Measurements from ENCODE around the gene GP9.

GP9 gene

DNA sequence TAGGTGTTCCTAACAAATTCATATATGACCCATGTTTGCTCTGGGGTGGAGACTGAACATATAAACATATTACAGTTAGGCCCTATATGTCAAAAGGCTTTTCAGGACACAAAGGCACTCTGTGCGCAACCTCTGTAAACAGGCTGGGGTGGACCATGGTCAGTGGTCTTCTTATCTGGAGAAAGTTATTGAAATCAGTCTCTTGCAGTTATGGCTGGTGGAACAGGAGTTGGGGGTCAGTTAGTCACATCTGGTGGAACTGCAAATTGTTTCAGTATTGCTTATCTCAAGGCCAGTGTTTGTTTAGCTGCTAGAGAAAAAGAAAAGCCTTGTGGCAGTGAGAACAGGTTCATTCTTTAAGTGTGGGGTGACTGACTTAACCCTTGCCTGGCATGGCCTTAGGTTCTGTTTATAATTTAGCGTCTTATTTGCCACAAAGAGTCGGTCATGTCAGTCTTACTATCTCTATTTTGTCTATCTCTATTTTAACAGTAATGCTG lies 5.9 kb upstream of the GP9 start:
- no peak for TF ChIP-seq CTCF (IDR thresholded peaks at IDR 0.05; ENCODE audit: low read depth, low read length)
- no peak for DNase-seq
- no peak overlapping the region for H3K4me3 ChIP-seq (ENCODE audit: low read depth, low read length)
- H3K9me3 ChIP-seq (ENCODE audit: severe bottlenecking): no peaks in the 10 kb centered on the region
- no peaks in the 10 kb centered on the region for H3K36me3 ChIP-seq
- H3K27me3 ChIP-seq (ENCODE audit: insufficient read depth, low read depth, severe bottlenecking): no peaks in the 10 kb centered on the region
- H3K27ac ChIP-seq: no peak overlapping the region

- DNase-seq: no peak
- no peak overlapping the region for H3K4me3 ChIP-seq (ENCODE audit: low read depth, low read length)
- H3K9me3 ChIP-seq (ENCODE audit: severe bottlenecking): no peaks in the 10 kb centered on the region
- no peaks in the 10 kb centered on the region for H3K36me3 ChIP-seq
- TF ChIP-seq CTCF (IDR thresholded peaks at IDR 0.05; ENCODE audit: low read depth, low read length): no peak
- H3K27ac ChIP-seq: no peak overlapping the region
- H3K27me3 ChIP-seq (ENCODE audit: insufficient read depth, low read depth, severe bottlenecking): no peaks in the 10 kb centered on the region
Measured at GRCh38 chr3:129056451-129057173, 4.0 kb upstream of the GP9 start.

- no peak overlapping the region for H3K4me3 ChIP-seq (ENCODE audit: low read depth, low read length)
- no peak overlapping the region for H3K27ac ChIP-seq
- no peak for DNase-seq
- H3K9me3 ChIP-seq (ENCODE audit: severe bottlenecking): no peaks in the 10 kb centered on the region
- H3K27me3 ChIP-seq (ENCODE audit: insufficient read depth, low read depth, severe bottlenecking): no peaks in the 10 kb centered on the region
- no peak for TF ChIP-seq CTCF (IDR thresholded peaks at IDR 0.05; ENCODE audit: low read depth, low read length)
- H3K36me3 ChIP-seq: no peaks in the 10 kb centered on the region
Measured at GRCh38 chr3:129057249-129057648, 3.3 kb upstream of the GP9 start.

DNA sequence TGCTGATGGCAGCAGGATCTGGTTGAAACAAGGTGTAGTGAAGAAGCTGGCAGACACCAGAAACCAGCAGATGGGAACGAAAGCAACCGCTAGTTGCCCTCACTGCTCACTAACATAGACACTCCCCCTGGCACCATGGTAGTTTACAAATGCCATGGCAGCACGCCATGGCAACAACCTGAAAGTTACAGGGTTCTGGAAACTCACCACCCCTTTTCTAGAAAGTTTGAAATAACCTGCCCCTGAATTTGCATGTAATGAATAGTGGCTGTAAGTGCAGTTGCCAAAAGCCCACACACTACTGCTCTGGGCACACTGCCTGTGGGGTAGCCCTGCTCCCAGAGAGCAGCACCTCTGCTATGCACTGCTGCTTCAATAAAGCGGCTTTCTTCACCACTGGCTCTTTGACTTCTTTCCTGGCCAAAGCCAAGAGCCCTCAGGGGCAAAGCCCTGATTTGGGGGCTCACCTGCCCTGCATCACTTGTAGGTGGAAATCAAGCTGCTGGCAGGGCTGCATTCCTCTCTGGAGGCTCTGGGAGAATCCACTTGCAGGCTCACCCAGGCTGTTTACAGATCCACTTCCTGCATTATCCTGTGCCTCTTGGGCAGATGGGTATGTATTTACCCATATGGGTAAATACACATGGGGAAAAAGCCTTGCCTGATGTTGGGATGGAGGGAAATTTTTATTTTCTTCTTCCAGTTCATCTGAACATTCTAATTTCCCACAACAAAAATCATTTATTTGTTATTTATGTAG lies 2.0 kb upstream of the GP9 start:
- H3K9me3 ChIP-seq (ENCODE audit: severe bottlenecking): no peaks in the 10 kb centered on the region
- DNase-seq: no peak
- H3K4me3 ChIP-seq (ENCODE audit: low read depth, low read length): no peak overlapping the region
- no peak for TF ChIP-seq CTCF (IDR thresholded peaks at IDR 0.05; ENCODE audit: low read depth, low read length)
- no peak overlapping the region for H3K27ac ChIP-seq
- no peaks in the 10 kb centered on the region for H3K27me3 ChIP-seq (ENCODE audit: insufficient read depth, low read depth, severe bottlenecking)
- H3K36me3 ChIP-seq: no peaks in the 10 kb centered on the region

DNA sequence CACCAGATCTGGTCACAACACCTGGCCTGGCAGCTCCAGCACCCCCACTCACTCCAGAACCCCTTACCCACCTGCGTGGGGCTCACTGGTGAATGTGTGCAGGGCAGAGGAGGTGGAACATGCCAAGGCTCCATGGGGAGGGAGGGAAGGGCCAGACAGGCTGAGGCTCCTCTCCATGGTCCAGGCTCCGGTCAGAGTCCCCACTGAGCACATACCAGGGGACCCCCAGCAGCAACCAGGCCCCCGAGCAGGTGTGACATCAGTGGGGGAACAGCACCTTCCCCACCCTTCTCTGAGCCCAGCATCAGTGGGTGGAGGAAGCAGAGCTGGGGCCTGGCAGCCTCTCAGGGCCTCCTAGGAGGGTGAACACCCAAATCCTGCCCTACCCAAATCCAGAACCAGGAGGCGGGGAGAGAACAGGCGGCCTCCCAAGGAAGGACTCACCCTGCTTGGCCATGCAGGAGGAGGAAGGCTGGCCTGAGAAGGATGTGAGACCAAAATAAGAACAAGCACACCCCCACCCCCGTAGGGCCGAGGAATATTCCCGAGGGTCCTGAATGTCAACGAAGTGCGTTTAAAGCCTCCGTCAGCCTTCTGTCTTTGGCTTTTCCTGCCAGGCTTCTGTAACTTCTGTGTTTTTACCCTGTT lies 1.1 kb upstream of the GP9 start:
- DNase-seq: no peak
- Histone ChIP-seq H3K27ac (no peak overlapping the region), H3K9me3 (ENCODE audit: severe bottlenecking) (no peaks in the 10 kb centered on the region), H3K4me3 (ENCODE audit: low read depth, low read length) (no peak overlapping the region), H3K36me3 (no peaks in the 10 kb centered on the region), H3K27me3 (ENCODE audit: insufficient read depth, low read depth, severe bottlenecking) (no peaks in the 10 kb centered on the region)
- TF ChIP-seq CTCF (IDR thresholded peaks at IDR 0.05; ENCODE audit: low read depth, low read length): no peak
